Uterus (tissue), 4 donors: ENCODE data around the gene GALNT18. TPM values are rescaled to one million over a fixed set of nuclear protein-coding genes. Genes with fewer than 3 reads are reported as not detected.
A peak's percentile ranks its signal among the peaks of the same experiment; 100 is the strongest.

Experiments
- DNase-seq, 2 donors: peaks; one replicate each; pipeline ENCODE4 v3.0.0-alpha.2; 2019 to 2020
- H3K27ac ChIP-seq, 2 donors: fragments of 200-600 bp; sonication (generic); 1 replicate in 1 of 2; 2 replicates in 1 of 2; pipeline ENCODE4 v1.5.1; 2016 to 2018
- H3K27me3 ChIP-seq, 2 donors: fragments of 200-600 bp; sonication (generic); one replicate each; pipeline ENCODE4 v1.5.1; 2018 to 2019; ENCODE audit warnings: control low read depth in 1 of 2
- H3K36me3 ChIP-seq, 2 donors: fragments of 200-600 bp; sonication (generic); one replicate each; pipeline ENCODE4 v1.5.1; 2019; ENCODE audit warnings: control low read depth in 1 of 2
- H3K4me1 ChIP-seq, 2 donors: fragments of 200-600 bp; sonication (generic); one replicate each; pipeline ENCODE4 v1.5.1; 2018 to 2019; ENCODE audit warnings: control low read depth in 1 of 2
- H3K4me3 ChIP-seq, 2 donors: fragments of 200-600 bp; sonication (generic); 1 replicate in 1 of 2; 2 replicates in 1 of 2; pipeline ENCODE4 v1.5.1; 2018 to 2019; ENCODE audit warnings: mild to moderate bottlenecking in 1 of 2
- H3K9me3 ChIP-seq, 2 donors: fragments of 200-600 bp; sonication (generic); one replicate each; pipeline ENCODE4 v1.5.1; 2019; ENCODE audit warnings: control low read depth in 1 of 2
- POLR2A ChIP-seq, 2 donors: fragments of 450-650 bp; IDR thresholded peaks; one replicate each; pipeline ENCODE4 v1.6.1; 2016; ENCODE audit warnings: antibody characterized with exemption in 2 of 2, mild to moderate bottlenecking in 1 of 2, moderate library complexity in 1 of 2
- intact Hi-C: fragments of 100-400 bp; cut with DNase I; formaldehyde crosslinking; loops from one replicate; pipeline ENCODE4 v1.15.1; 2023; ENCODE audit warnings: low total_unique reads
- total RNA-seq, 4 donors: library from RNA; depleted of rRNA in 3 of 4; stranded (reverse); fragments of >200 nt in 3 of 4; gene quantifications; one replicate each; pipeline versions ENCODE4 v1.1.0 to v1.2.4, GENCODE V29; 2014 to 2023
- TF ChIP-seq, protein P1 (sequence below), 4 experiments: fragments of 200-600 bp in 2 of 4; fragments of 450-650 bp in 2 of 4; sonication (generic) in 2 of 4; IDR thresholded peaks; one replicate each; pipeline ENCODE4 v1.5.1; 2016 to 2019; ENCODE audit warnings: antibody characterized with exemption in 4 of 4, mild to moderate bottlenecking in 2 of 4, moderate library complexity in 1 of 4
- donor health status: DM: yes; HTN: yes; CAD: no.

GALNT18 gene
- total RNA-seq, 4 donors from 2014 or later = 21.4 to 35.1 (median 27.3) TPM

DNA sequence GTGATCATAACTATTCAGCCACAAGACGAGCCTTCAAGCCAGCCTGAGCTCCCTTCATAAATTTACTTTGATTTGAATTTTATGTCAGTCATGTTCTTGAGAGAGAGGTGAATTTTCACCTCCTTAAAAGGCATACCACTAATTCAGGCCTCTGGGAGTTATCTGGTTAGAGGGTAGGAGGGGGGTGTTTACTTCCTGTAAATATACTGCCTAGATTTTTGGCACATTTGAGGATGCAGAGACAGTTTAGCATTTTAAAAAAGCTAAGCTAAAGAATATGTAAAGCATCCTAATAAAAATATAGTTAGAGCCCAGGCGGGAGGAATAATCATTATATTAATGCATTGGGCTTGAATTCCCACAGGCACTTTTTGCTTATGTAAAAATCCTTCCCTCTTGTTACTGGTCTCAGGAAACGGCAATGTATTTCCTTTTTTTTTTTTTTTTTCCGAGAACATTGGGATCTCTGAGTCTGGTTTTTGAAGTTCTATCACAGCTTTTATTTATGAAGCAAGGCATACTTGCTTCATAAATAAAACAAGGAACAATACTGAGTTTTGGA lies 385.2 kb downstream of the GALNT18 start:
- intact Hi-C loops = no loop called here
- no peak for DNase-seq
- H3K36me3 ChIP-seq = no peaks in the 10 kb centered on the region
- no peaks in the 10 kb centered on the region for H3K4me1 ChIP-seq
- H3K27ac ChIP-seq = no peak overlapping the region
- H3K9me3 ChIP-seq = no peaks in the 10 kb centered on the region
- H3K27me3 ChIP-seq = no peaks in the 10 kb centered on the region
- no peak overlapping the region for H3K4me3 ChIP-seq
- TF ChIP-seq POLR2A (IDR thresholded peaks at IDR 0.05) = no peak
- TF ChIP-seq, protein P1, sequence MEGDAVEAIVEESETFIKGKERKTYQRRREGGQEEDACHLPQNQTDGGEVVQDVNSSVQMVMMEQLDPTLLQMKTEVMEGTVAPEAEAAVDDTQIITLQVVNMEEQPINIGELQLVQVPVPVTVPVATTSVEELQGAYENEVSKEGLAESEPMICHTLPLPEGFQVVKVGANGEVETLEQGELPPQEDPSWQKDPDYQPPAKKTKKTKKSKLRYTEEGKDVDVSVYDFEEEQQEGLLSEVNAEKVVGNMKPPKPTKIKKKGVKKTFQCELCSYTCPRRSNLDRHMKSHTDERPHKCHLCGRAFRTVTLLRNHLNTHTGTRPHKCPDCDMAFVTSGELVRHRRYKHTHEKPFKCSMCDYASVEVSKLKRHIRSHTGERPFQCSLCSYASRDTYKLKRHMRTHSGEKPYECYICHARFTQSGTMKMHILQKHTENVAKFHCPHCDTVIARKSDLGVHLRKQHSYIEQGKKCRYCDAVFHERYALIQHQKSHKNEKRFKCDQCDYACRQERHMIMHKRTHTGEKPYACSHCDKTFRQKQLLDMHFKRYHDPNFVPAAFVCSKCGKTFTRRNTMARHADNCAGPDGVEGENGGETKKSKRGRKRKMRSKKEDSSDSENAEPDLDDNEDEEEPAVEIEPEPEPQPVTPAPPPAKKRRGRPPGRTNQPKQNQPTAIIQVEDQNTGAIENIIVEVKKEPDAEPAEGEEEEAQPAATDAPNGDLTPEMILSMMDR (IDR thresholded peaks at IDR 0.05) = no peak

DNA sequence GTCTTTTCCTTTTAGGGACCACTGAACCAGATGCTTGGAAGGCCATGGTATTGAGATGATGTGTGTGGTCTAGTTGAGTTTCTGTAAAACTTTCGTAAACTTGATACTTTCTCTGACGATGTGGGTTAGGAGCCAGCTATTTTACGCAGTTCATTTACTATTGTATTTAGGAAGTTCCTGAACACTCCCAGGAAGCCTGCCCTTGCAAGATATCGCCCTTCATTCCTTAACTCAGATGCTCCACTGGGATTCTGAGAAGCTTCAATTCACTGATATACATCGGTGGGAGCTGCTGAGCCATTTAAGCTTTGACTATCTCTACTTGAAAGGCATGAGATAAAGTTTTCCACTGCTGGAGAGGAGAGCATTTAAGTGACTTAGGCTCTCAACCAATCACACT lies 390.0 kb downstream of the GALNT18 start:
- Histone ChIP-seq H3K4me3 (no peak overlapping the region), H3K27ac (no peak overlapping the region), H3K4me1 (no peaks in the 10 kb centered on the region), H3K36me3 (no peaks in the 10 kb centered on the region), H3K27me3 (no peaks in the 10 kb centered on the region), H3K9me3 (no peaks in the 10 kb centered on the region)
- intact Hi-C loops = no loop called here
- no peak for DNase-seq
- TF ChIP-seq, protein P1 (IDR thresholded peaks at IDR 0.05) = no peak
- TF ChIP-seq POLR2A (IDR thresholded peaks at IDR 0.05) = no peak

DNA sequence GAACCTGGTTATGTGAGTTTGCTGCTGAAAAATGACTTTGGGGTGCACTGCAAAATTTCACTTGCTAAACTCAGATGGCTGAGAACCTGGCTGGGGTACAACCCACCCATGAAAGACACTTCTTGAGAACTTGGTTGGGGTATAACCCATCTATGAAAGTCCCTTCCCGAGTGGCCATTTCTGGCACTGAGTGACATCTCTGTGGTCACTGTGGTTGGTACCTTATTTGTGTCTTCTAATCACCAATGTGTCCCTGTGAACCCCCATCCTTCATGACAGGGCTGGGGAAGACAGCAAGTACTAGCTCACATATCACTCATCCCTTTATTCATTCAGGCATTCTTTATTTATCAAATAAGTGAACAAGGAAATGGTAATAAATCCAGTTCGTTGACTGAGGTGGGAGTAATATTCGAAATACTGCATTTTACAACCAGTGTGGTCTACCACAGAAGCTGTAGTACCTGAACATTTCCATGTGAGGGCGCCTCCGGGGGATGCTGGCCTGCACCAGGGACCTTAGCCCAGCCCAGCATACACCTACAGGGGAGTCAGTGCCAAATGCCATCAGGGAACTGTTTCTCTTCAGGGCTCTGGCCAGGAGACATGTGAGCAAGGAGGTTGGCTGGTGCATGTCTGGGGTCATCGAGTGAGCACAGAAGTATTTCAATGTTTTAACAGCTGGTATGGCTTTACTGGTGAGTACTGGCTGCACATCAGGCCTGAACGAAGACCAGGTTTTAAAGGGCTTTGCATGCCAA lies 390.8 kb downstream of the GALNT18 start:
- TF ChIP-seq, protein P1 (IDR thresholded peaks at IDR 0.05) = peak in 1 of 4 experiments; percentile 18
- no peak for TF ChIP-seq POLR2A (IDR thresholded peaks at IDR 0.05)
- no peaks in the 10 kb centered on the region for H3K9me3 ChIP-seq
- H3K36me3 ChIP-seq = no peaks in the 10 kb centered on the region
- no peak for DNase-seq
- no peaks in the 10 kb centered on the region for H3K27me3 ChIP-seq
- no peak overlapping the region for H3K27ac ChIP-seq
- no peaks in the 10 kb centered on the region for H3K4me1 ChIP-seq
- H3K4me3 ChIP-seq = no peak overlapping the region
- intact Hi-C loops = no loop called here

DNA sequence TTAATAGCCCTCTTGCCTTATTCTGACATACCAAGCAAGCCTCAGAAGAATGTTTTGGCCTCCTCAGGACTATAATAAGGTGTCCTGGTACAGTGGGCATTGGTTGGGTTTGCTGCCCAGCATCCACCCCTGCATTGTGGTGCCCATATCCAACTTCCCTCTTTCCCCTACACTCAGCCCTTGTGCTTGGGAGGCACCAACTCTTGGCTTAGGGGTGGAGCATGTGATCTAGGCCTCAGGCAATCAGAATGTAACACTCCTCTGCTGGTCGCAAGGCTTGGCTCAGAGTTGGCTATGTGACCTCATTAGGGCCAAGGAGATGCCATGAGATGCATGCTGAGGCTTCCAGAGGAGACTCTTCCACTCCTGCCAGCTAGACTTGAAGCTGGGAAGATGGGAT lies 391.7 kb downstream of the GALNT18 start:
- Histone ChIP-seq H3K9me3 (no peaks in the 10 kb centered on the region), H3K4me1 (no peaks in the 10 kb centered on the region), H3K27me3 (no peaks in the 10 kb centered on the region), H3K4me3 (no peak overlapping the region), H3K36me3 (no peaks in the 10 kb centered on the region), H3K27ac (no peak overlapping the region)
- intact Hi-C loops = no loop called here
- TF ChIP-seq POLR2A (IDR thresholded peaks at IDR 0.05) = no peak
- TF ChIP-seq, protein P1 (IDR thresholded peaks at IDR 0.05) = no peak
- no peak for DNase-seq

DNA sequence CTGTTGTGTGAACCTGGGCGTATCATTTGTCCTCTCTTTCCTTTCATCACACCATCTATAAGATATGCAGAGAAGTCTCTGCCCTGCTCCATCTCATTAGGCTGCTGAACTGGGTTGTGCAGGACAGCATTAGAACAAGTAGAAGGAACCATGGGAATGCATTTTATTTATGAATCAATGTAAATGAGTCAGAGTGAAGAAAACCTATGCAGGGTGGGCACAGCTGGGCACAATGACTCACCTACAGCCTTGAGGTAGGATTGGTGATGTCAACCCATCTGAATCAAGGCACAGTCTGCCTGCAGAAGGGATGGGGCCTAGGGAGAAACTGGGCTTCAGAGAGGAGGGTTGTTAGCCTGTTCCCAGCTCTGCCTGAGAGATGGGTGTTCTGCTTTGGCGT lies 392.2 kb downstream of the GALNT18 start:
- Histone ChIP-seq H3K27me3 (no peaks in the 10 kb centered on the region), H3K4me3 (no peak overlapping the region), H3K4me1 (no peaks in the 10 kb centered on the region), H3K27ac (no peak overlapping the region), H3K9me3 (no peaks in the 10 kb centered on the region), H3K36me3 (no peaks in the 10 kb centered on the region)
- TF ChIP-seq, protein P1 (IDR thresholded peaks at IDR 0.05) = no peak
- TF ChIP-seq POLR2A (IDR thresholded peaks at IDR 0.05) = no peak
- intact Hi-C loops = no loop called here
- no peak for DNase-seq
